Erythroblast (primary cell): Measurements from ENCODE around the gene NDUFB2.

Experiments
- GATA1 ChIP-seq: IDR thresholded peaks from 2 replicates; pipeline ENCODE4 v1.6.1; 2011; ENCODE audit warnings: low read depth, mild to moderate bottlenecking, control low read depth, low read length, moderate library complexity
- POLR2A ChIP-seq: IDR thresholded peaks from 2 replicates; pipeline ENCODE4 v1.6.1; 2011; ENCODE audit warnings: mild to moderate bottlenecking, low read length

GRCh38 chr7:140655511-140656408 is 40.7 kb upstream of the NDUFB2 start:
- TF ChIP-seq POLR2A: no peak
- TF ChIP-seq GATA1: no peak
